Measurements from ENCODE around the gene CDH4.

The CDH4 gene

DNA sequence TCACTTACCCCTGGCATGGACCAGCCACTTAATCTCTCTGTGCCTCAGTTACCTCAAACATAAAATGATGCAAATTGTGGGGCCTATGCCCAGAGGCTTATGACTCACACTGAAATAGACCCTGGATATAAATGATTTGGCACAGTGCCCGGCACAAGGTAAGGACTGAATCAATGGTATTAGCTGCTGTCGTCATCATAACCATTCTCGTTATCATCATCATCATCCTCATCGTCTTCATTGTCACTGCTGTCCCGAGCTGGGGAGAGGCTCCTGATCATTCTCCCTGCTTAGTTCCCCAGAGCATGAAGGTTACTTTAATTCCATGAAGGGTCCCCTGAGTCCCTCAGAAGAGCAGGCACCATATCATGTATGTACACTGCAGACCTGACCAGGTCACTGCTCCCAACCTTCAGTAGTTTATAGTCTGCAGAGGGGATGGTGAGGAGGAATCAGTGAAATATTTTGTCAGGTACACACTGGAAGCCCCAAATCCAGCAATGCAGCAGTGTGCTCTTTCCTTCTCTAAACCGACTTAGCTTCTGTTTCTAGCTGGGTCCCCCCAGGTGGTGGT, 664.3 kb downstream of the CDH4 start:
- DNase-seq, result no peak

DNA sequence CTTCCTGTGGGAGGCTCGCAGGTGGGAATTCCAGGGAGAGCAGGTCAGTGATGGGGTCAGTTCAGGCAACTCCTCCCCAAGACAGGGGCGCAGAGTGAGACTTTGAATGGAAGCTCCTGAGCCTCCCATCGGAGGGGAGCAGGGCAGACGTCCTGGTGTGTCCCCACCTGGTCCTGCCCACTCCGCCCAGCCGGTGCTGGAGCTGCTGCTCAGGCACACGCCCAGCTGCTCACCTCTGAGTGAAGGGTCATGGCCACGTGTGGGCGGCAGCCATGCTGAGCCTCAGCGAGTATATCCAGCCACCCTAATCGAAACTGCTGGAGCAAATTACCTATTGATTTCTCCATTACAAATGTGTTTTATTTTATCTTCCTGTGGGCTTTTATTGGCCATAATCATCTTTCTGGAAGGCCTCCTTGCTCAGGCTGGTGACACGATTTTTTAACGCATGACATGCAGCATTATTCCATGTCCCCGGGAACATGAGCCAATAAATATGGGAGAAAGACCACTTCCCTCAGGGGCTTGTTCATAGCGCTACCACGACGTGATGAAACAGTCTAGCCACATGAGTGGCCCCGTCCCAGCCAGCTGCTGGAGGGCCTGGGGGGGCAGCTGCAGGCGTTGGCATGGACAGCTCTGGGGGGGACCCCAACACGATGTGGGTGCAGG, 665.5 kb downstream of the CDH4 start:
- no peak for DNase-seq

DNA sequence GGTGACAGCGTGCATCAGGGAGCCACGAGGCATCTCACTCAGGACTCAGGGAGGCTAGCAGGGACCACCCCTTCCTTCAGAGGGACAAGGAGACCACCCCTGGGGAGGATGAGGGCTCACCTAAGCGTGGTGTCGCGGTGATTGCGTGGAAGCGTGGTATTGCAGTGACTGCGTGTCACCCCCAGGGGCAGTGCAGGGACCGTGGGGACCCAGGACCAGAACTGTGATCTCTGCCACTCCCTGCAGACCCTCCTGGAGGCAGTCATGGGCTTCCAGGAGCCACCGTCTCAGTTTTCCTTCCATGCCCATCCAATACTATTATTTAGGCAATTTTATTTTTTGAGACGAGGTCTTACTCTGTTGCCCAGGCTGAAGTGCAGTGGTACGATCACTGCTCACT, 666.5 kb downstream of the CDH4 start:
- no peak for DNase-seq

DNA sequence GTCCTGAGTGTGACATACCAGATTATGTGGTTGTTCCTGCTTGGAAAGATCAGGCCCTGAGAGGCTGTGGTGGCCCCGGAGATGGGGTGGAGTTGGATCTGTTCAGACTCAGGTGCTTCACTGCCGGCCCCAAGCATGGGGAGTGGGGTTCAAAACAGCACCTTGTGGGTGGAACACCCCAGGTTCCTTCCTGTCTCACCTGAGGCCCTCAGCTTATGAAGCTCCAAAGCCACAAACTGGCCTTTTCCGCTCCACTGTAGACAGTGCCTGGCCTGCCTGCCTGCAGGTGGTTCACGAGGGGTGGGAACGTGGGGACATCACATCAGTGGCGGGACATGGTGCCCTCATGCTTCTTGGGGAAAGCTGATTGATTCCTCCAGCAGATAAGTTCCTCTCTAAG, 667.2 kb downstream of the CDH4 start:
- no peak for DNase-seq

DNA sequence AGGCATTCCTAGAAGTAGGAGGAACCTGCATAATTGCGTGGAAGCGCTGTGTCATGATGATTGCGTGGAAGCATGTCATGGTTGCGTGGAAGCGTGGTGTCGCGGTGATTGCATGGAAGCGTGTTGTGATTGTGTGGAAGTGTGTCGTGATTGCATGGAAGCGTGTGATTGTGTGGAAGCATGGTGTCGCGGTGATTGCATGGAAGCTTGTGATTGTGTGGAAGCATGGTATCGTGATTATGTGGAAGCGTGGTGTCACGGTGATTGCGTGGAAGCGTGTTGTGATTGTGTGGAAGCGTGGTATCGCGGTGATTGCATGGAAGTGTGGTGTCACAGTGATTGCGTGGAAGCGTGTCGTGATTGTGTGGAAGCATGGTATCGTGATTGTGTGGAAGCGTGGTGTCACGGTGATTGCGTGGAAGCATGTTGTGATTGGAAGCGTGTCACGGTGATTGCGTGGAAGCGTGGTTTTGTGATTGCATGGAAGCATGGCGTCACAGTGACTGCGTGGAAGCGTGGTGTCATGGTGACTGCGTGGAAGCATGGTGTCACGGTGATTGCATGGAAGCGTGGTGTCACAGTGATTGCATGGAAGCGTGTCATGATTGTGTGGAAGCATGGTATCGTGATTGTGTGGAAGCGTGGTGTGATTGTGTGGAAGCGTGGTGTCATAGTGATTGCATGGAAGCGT, 667.8 kb downstream of the CDH4 start:
- no peak for DNase-seq

DNA sequence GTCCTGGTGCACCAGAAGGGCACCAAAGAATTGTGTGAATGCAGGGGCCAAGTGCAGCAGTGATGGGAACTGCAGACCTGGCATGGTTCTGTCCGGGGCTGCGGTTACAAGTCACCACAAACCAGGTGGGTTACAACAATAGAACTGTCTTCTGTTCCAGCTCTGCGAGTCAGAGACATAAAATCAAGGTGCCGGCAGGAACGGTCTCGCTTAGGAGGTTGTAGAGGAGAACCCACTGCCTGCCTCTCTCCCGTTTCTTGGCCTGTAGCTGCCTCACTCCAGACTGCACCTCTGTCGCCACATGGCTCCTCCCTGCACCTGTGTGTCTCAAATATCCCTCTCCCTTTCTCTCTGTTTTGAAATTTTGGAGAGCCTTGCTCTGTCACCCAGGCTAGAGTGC, 670.4 kb downstream of the CDH4 start:
- no peak for DNase-seq

DNA sequence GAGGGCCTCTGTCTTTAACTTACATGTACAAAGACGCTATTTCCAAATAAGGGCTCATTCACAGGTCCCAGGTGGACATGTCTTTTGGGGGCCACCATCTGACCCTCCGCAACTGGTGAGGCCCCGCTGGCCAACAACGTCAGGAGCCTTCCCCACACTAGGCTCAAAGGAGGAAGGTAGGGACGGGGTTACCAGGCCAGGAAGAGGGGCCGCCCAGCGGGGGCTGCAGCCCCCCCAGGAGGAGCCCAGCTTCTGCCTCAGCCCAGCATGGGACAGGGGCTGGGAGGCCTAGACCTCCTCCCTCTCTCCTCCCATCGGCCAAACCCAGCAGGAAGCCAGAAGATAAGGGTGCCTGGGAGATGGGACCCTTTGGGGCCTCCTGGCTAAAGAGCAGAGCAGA, 670.9 kb downstream of the CDH4 start:
- DNase-seq, result no peak

DNA sequence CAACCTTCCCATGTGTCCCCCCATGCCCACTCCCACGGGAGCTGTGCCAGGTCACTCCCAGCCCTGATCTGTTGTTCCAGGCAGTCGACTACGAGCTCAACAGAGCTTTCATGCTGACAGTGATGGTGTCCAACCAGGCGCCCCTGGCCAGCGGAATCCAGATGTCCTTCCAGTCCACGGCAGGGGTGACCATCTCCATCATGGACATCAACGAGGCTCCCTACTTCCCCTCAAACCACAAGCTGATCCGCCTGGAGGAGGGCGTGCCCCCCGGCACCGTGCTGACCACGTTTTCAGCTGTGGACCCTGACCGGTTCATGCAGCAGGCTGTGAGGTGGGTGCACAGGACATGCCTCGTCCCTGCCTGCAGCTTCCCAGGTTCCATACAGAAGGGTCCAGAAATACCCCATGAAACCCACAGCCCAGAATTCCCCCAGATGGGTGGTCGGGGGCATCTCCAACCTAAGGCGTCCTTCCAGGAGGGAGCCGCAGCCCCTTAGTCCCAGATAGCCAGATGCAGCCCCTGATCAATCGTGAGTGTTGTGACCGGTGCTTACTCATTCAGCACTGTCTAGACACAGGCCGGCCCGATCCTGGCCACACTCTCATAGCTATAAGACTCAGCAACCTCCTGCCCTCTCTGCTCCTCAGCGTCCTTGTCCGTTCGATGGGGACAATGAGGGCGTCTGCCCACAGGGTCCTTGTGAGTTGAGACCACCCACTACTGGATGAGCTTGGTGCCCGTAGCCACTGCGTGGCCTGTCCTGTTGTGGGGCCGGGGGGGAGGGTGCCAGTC, 671.5 kb downstream of the CDH4 start:
- DNase-seq, result no peak

DNA sequence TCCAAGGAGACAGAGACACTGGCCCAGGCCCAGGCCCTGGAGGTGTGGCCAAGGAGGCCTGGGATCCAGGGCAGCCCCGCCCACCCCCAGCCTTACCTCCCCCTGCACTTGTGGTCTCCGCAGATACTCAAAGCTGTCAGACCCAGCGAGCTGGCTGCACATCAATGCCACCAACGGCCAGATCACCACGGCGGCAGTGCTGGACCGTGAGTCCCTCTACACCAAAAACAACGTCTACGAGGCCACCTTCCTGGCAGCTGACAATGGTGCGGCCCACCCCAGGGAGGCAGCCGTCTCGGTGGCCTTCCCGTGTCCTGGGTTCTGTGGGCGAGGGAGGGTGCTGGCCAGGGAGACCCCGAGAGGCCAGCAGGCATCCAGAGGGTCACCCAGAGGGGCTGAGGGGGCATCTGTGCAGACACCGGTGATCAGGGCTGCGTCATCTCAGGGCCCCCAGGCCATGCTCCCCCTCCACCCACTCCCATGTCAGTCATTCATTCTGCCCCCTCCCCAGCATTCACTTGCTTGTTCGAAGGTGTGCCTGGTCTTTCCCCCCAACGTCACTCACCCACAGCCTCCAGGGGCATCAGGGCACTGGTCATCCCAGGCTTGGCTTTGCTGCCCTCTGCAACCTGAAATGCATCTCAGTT, 672.3 kb downstream of the CDH4 start:
- DNase-seq, result no peak

DNA sequence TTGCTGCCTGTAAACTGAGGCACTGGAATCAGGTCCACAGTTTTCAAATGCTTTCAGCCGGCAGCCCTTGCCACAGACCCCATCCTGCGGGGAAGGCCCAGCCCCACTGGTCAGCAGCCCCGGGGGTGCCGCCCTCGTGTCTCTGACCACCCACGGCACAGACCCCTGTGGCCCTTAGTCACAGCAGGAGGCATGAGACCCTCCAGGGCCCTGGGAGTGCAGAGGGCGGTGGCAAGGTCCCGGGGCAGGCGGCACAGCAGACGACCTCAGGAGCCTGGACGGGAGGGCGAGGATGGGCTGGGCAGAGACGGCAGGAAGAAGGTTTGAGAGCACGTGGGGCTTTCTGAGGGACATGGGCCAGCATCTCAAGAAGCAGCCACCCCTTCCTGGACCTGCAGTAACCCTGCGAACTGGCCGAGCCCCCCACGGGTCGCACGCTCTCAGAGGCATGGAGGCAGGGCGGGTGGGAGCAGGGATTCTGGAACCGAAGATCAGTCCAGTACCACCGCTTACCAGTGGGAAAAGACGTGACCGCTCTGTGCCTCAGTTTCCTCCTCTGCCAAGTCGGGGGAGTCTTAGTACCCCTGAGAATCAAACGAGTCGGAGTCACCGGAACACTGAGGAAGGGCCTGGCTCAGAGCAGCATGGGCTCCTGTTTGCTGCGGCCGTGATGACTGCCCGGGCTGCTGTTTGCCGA, 672.9 kb downstream of the CDH4 start:
- DNase-seq, result no peak

DNA sequence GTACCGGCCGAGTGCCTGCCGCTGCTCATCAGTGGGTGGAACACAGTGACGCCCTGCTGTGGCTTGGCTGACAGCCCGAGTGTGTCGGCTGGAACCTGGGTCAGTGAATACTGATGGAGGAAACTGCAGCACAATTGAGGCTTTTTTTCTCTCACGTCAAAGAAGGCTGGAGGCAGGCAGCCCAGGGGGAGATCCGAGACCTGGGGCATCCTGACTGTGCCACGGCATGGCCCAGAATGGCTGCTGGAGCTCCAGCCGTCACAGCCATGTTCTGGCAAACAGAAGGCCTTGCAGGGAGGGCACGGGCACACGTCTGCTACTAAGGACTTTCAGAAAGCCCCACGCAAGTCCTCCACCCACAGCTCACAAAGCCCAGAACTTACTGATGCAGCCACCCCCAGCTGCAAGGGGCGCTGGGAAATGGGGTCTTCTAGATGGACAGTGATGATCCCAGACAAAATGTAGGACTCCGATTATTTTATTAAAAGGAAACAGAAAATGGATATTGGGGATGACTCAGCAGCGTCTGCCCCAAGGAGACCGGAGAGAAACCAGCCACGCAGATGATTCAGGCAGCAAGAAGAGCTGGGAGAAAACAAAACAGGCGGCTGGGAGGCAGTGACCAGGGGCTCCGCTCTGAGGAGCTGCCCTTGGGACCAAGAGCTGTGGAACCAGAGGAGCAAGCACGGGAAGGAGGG, 673.6 kb downstream of the CDH4 start:
- DNase-seq, result no peak

DNA sequence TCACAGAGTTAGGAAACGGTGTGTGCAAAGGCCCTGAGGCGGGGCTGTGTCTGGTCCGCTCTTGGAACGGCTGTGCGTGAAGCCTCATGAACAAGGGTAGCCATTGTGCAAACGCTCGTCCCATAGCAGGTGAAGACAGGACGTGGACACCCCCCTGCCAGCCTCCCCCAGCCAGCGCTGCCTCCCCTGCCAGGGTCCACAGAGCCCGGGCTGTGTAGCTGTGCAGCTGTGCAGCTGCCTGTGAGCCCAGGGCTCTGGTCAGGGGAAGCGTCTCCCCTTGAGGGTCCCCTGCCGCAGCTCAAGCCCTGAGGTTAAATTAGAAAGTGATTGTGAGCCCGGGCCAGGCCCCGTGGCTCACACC, 674.2 kb downstream of the CDH4 start:
- DNase-seq, result no peak

DNA sequence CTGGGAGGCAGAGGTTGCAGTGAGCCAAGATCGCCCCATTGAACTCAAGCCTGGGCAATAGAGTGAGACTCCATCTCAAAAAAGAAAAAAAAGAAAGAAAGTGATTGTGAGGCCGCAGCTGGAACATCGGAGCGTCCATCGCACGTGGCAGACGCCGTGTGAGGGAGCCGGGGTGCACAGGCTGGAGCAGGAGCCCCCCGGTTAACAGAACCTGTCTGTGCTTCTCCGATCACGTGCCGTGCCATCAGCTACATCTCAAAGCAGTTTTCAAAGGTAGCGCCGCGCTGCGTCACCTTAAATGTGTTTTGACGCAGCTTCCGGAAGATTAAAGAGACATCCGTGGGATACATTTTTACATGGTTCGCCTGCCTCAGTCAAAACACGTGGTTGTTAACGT, 674.7 kb downstream of the CDH4 start:
- DNase-seq, result no peak

DNA sequence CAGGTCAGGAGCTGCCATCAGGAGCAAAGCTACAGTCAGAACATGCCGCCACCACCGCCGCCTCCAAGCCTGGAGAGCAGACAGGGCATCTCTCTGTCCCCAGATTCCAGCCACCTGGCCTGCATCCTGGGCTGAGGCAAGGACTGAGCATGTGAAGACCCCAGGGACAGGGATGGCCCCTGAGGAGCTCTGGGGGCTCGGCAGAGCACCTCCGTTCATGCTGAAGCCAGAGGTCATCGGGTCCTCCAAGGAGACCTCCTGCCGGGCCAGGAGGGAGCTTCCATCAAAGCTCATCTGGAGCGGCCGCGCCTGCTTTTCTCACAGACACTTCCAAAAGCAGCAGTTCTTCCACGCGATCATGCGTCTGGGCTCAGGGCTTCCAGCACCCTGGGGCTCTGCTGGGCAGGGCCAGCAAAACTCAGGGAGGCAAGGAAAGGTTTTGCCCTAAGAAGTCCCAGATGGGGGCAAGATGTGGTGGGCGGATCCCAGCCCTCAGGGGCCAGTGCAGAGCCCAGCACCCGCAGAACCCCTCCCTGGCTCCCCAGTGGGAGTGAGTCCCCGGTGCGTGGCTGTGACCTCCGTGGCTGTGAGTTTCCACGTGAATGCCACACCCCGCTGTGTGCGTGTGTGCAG, 675.2 kb downstream of the CDH4 start:
- no peak for DNase-seq

DNA sequence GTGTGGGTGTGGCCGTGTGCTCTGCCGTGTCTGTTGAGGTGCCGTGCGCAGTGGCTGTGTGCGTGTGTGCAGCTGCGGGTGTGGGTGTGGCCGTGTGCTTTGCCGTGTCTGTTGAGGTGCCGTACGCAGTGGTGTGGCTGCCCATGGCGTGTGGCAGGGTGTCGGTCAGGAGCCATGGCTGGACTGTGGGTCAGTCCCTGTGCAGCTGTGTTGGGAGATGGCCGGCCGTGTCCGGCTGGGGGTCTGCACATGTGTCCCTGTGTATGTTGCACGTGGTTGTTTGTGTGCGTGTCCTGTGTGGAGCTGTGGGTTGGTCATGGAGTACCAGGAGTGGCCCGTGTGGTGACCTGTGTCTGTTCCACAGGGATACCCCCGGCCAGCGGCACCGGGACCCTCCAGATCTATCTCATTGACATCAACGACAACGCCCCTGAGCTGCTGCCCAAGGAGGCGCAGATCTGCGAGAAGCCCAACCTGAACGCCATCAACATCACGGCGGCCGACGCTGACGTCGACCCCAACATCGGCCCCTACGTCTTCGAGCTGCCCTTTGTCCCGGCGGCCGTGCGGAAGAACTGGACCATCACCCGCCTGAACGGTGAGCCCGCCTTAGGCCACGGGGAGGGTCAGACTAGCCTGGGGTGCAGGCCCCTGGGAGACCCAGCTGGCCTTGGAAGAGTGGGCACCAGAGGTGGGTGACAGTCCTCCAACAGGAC, 675.9 kb downstream of the CDH4 start:
- no peak for DNase-seq

DNA sequence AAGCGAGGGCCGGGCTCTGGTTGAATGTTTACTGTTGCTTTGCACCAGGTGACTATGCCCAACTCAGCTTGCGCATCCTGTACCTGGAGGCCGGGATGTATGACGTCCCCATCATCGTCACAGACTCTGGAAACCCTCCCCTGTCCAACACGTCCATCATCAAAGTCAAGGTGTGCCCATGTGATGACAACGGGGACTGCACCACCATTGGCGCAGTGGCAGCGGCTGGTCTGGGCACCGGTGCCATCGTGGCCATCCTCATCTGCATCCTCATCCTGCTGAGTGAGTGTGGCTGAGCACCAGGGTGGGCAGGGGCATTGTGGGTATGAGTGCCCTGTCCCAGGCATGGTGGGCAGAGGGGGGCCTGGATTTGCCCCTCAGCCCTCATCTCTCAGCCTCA, 677.5 kb downstream of the CDH4 start:
- DNase-seq, result no peak

DNA sequence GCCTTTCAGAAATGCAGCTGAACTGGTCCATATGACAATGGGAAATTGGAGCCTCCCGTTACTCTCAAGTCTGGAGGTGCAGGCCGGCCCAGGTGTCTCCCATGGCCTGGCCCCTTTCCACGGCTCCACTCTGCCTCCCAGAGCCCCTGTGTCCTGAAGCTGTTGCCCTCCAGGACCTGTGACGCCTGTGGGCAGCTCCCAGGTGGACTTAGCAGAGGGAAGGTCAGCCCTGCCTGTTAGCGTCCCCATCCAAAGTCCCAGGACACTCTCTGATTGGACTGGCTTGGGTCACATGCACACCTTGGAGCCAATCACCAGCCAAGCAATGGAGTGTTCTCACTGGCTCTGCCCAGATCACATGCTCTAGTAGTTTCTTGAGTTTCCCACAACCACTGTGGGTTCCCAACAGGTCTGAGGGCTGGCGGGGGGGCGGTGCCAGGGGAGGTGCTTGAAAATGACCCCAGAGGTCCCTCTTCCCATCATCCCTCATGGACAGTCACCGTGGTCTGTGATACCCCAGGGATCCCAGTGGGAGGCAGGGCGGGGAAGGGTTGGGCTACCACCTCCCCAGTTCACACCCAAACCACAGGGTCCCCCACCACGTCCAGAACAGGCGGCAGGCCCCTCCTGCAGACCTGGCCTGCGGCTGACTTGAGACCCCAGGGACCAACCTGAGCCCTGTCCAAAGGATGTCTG, 678.1 kb downstream of the CDH4 start:
- no peak for DNase-seq

DNA sequence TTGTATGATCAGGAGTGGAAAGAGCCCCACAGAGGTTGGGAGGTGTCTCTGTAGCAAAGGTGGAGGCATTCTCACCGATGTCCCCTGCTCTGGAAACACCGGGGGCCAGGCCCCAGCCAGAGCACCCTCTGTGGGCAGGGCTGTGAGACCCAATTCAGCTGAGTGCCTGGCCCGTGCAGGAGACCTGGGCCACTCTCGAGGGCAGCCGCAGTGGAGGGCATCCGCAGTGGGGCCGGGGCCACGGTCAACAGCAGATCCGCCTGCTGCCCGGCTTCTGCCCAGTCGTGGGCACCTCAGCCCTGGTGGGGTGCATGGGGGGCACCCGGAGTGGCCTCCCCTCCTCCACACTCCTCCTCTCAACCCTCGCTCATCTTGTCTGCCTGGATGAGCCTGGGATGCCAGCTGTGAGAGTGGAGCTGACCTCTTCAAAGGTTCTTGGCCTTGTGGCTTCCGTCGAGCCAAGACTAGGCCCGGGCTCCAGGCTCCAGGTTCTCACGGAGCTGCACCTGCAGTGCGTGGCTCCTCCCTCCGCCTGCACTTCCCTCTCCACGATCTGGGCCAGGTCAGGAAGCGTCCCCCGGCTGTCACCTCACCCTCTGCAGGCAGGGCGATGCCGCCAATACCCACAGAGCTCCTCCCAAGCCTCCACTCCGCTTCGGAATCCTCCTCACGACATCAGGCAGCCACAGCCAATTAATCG, 678.9 kb downstream of the CDH4 start:
- no peak for DNase-seq

DNA sequence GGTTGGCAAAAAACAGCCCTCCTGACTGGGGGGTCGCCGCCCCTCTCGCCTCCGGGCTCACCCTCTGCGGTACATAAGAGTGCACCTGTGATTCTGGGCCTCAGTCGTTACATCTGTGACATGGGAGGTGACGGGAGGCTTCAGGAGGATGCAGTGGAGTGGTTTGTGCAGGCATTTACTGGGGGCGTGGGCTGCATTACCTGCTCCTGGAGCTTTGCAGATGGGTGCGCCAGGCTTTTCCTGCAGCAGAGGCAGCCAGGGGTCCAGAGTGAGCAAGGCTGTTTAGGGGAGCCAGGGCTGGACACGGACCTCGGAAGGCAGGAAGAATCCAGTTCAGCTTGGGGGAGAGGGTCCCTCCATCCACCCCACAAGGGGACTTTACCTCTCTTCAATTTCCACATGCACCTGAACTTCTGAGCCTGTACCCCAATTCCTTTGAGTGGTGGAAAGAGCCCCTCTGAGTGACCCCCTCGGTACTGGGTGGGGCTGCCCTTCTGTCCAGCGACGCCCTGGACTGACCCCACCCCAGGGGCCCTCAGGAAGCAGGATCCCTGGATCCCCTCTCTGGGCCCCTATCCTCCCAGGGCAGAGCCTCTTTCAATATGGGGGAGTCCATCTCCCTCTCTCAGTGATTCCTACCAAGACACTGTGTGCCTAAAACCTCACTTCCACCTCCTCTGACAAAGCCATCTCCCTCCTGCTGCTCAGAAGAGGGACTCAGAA, 679.6 kb downstream of the CDH4 start:
- DNase-seq, result no peak

Measured in activated naive CD4-positive, alpha-beta T cell treated with Interleukin-2 at 50 U/mL for 16 hours (primary cell).